GM23248 (cell line): ENCODE measurements around the gene C14orf132. TPM values are rescaled to one million over a fixed set of nuclear protein-coding genes. Genes with fewer than 3 reads are reported as not detected.

Experiments
- DNase-seq: peaks from one replicate; pipeline ENCODE4 v3.0.0-alpha.2; 2015
- H2AFZ ChIP-seq: fragments of 200-600 bp; sonication (generic); 2 replicates; pipeline ENCODE4 v1.6.1; 2016; ENCODE audit warnings: antibody characterized with exemption
- H3F3A ChIP-seq: fragments of 200-600 bp; sonication (generic); 2 replicates; pipeline ENCODE4 v1.6.1; 2016; ENCODE audit warnings: mild to moderate bottlenecking, antibody characterized with exemption, mixed run types; ENCODE audit not compliant: insufficient read depth
- H3K27ac ChIP-seq: fragments of 200-600 bp; sonication (generic); 2 replicates; pipeline ENCODE4 v1.5.1; 2016; ENCODE audit warnings: mild to moderate bottlenecking
- H3K27me3 ChIP-seq: fragments of 200-600 bp; sonication (generic); replicated peaks from 2 replicates; pipeline ENCODE4 v1.6.1; 2016; ENCODE audit warnings: mild to moderate bottlenecking; ENCODE audit not compliant: insufficient read depth
- H3K36me3 ChIP-seq: fragments of 200-600 bp; sonication (generic); 2 replicates; pipeline ENCODE4 v1.6.1; 2016; ENCODE audit warnings: low read depth, mild to moderate bottlenecking
- H3K4me1 ChIP-seq: fragments of 200-600 bp; sonication (generic); 2 replicates; pipeline ENCODE4 v1.6.1; 2016; ENCODE audit warnings: mild to moderate bottlenecking; ENCODE audit not compliant: insufficient read depth
- H3K4me2 ChIP-seq: fragments of 200-600 bp; sonication (generic); one replicate; pipeline ENCODE4 v1.6.1; 2016; ENCODE audit warnings: mild to moderate bottlenecking; ENCODE audit not compliant: unreplicated experiment
- H3K4me3 ChIP-seq: fragments of 200-600 bp; sonication (generic); 2 replicates; pipeline ENCODE4 v1.5.1; 2016; ENCODE audit warnings: mild to moderate bottlenecking
- H3K79me2 ChIP-seq: fragments of 200-600 bp; sonication (generic); 2 replicates; pipeline ENCODE4 v1.6.1; 2016; ENCODE audit warnings: mild to moderate bottlenecking; ENCODE audit not compliant: insufficient read depth
- H3K9ac ChIP-seq: fragments of 200-600 bp; sonication (generic); 2 replicates; pipeline ENCODE4 v1.6.1; 2016; ENCODE audit warnings: mild to moderate bottlenecking
- H3K9me2 ChIP-seq: fragments of 200-600 bp; sonication (generic); 2 replicates; pipeline ENCODE4 v1.6.1; 2016; ENCODE audit warnings: mixed run types, mild to moderate bottlenecking, moderate library complexity; ENCODE audit not compliant: insufficient read depth
- H3K9me3 ChIP-seq: fragments of 200-600 bp; sonication (generic); one replicate; pipeline ENCODE4 v1.6.1; 2017; ENCODE audit warnings: low read depth
- H4K20me1 ChIP-seq: fragments of 200-600 bp; sonication (generic); 2 replicates; pipeline ENCODE4 v1.6.0; 2016; ENCODE audit not compliant: insufficient read depth
- EZH2 ChIP-seq: fragments of 200-600 bp; sonication (generic); IDR thresholded peaks from 2 replicates; pipeline ENCODE4 v1.6.1; 2018; ENCODE audit warnings: antibody characterized with exemption, mild to moderate bottlenecking; ENCODE audit not compliant: insufficient read depth, poor library complexity, severe bottlenecking
- EZH2phosphoT487 ChIP-seq: fragments of 200-600 bp; sonication (generic); IDR thresholded peaks from 2 replicates; pipeline ENCODE4 v1.6.1; 2018; ENCODE audit warnings: antibody characterized with exemption, moderate library complexity, mild to moderate bottlenecking, low read depth; ENCODE audit not compliant: insufficient read depth
- WGBS, 2 experiments: methylation state at CpG; one replicate each; pipeline ENCODE4 v1.1.6; 2015 to 2017; ENCODE audit warnings: low lambda C conversion rate in 2 of 2, low coverage in 1 of 2; ENCODE audit errors: missing lambda C conversion rate in 2 of 2; 5-methylcytosine and 5-hydroxymethylcytosine counted together
- in situ Hi-C: fragments of 300-500 bp; cut with MboI; formaldehyde crosslinking; loops from 2 replicates; pipeline ENCODE4 v1.15.0; 2020
- polyA plus RNA-seq: library from polyadenylated mRNA; unstranded; fragments of >200 nt; fragmentation: Nextera tagmentation; extraction: Ambion mirVana; gene quantifications from 2 replicates; pipeline ENCODE4 v1.2.1, GENCODE V29; 2016
- total RNA-seq: library from RNA; depleted of rRNA; stranded (reverse); fragments of >200 nt; shearing (Covaris generic); gene quantifications from 2 replicates; pipeline ENCODE4 v1.2.3, GENCODE V29; 2014

Gene C14orf132
- total and polyA plus RNA-seq, 2 experiments from 2014 or later, result 18.6 to 26.2 TPM

- 80% methylated on average over 7 of the region's 7 CpGs for WGBS, 2 experiments
- no peaks in the 10 kb centered on the region for H3K4me1 ChIP-seq
- no peaks in the 10 kb centered on the region for H3K9me2 ChIP-seq
- no peaks in the 10 kb centered on the region for H3K36me3 ChIP-seq
- no peak for DNase-seq
- no peak for TF ChIP-seq EZH2
- no peak for TF ChIP-seq EZH2phosphoT487
- H2AFZ ChIP-seq, result no peak overlapping the region
- no peak overlapping the region for H3K9ac ChIP-seq
- no peaks in the 10 kb centered on the region for H3K9me3 ChIP-seq
- peaks cover 58% of the 10 kb centered on the region for H3K79me2 ChIP-seq
- no peaks in the 10 kb centered on the region for H3K27me3 ChIP-seq
- no peak overlapping the region for H3K4me3 ChIP-seq
- in situ Hi-C loops, result no loop called here
- H3K4me2 ChIP-seq, result no peak overlapping the region
- no peak overlapping the region for H3K27ac ChIP-seq
- H4K20me1 ChIP-seq, result no peaks in the 10 kb centered on the region
- H3F3A ChIP-seq, result no peaks in the 10 kb centered on the region
Observed at GRCh38 chr14:96060186-96060933, 21.2 kb downstream of the C14orf132 start.

GRCh38 chr14:96062010-96062409, 22.8 kb downstream of the C14orf132 start:
- no peak for DNase-seq
- Histone ChIP-seq H3K27me3 (no peaks in the 10 kb centered on the region), H3K9me3 (no peaks in the 10 kb centered on the region), H3K9ac (no peak overlapping the region), H3K9me2 (no peaks in the 10 kb centered on the region), H3K4me1 (no peaks in the 10 kb centered on the region), H3K4me3 (no peak overlapping the region), H2AFZ (no peak overlapping the region), H3F3A (no peaks in the 10 kb centered on the region), H4K20me1 (no peaks in the 10 kb centered on the region), H3K4me2 (no peak overlapping the region), H3K79me2 (peaks cover 54% of the 10 kb centered on the region), H3K27ac (no peak overlapping the region), H3K36me3 (no peaks in the 10 kb centered on the region)
- TF ChIP-seq EZH2phosphoT487, result no peak
- no peak for TF ChIP-seq EZH2
- in situ Hi-C loops, result no loop called here
- 80 to 85% methylated on average over 4 of the region's 4 CpGs for WGBS, 2 experiments

GRCh38 chr14:96062506-96062905, 23.3 kb downstream of the C14orf132 start:
- DNase-seq, result no peak
- H3K4me3 ChIP-seq, result no peak overlapping the region
- H3K27ac ChIP-seq, result no peak overlapping the region
- TF ChIP-seq EZH2, result no peak
- TF ChIP-seq EZH2phosphoT487, result no peak
- no peak overlapping the region for H3K9ac ChIP-seq
- no peaks in the 10 kb centered on the region for H3K4me1 ChIP-seq
- peaks cover 50% of the 10 kb centered on the region for H3K79me2 ChIP-seq
- no peaks in the 10 kb centered on the region for H3K36me3 ChIP-seq
- no peaks in the 10 kb centered on the region for H3K9me2 ChIP-seq
- H3K4me2 ChIP-seq, result no peak overlapping the region
- H3F3A ChIP-seq, result no peaks in the 10 kb centered on the region
- no peaks in the 10 kb centered on the region for H3K9me3 ChIP-seq
- WGBS, 2 experiments, result 84 to 88% methylated on average over 5 to 6 of the region's 6 CpGs
- no peaks in the 10 kb centered on the region for H4K20me1 ChIP-seq
- no peak overlapping the region for H2AFZ ChIP-seq
- in situ Hi-C loops, result no loop called here
- H3K27me3 ChIP-seq, result no peaks in the 10 kb centered on the region

- Histone ChIP-seq H3K36me3 (no peaks in the 10 kb centered on the region), H3K9ac (no peak overlapping the region), H3K79me2 (peaks cover 43% of the 10 kb centered on the region), H4K20me1 (no peaks in the 10 kb centered on the region), H3K4me1 (no peaks in the 10 kb centered on the region), H3K27ac (no peak overlapping the region), H3K27me3 (no peaks in the 10 kb centered on the region), H3K9me3 (no peaks in the 10 kb centered on the region), H3K4me2 (no peak overlapping the region), H2AFZ (no peak overlapping the region), H3K9me2 (no peaks in the 10 kb centered on the region), H3K4me3 (no peak overlapping the region), H3F3A (no peaks in the 10 kb centered on the region)
- WGBS, 2 experiments, result 91 to 98% methylated on average over 5 of the region's 5 CpGs
- DNase-seq, result no peak
- TF ChIP-seq EZH2phosphoT487 (no peak), EZH2 (no peak)
- in situ Hi-C loops, result no loop called here
Observed at GRCh38 chr14:96064866-96065265, 25.7 kb downstream of the C14orf132 start.
